ENCODE data around the gene NRG2.
A peak's percentile ranks its signal among the peaks of the same experiment; 100 is the strongest.

NRG2 gene

GRCh38 chr5:140076142-140076541 is 33.0 kb upstream of the NRG2 start:
- TF ChIP-seq, protein P1, sequence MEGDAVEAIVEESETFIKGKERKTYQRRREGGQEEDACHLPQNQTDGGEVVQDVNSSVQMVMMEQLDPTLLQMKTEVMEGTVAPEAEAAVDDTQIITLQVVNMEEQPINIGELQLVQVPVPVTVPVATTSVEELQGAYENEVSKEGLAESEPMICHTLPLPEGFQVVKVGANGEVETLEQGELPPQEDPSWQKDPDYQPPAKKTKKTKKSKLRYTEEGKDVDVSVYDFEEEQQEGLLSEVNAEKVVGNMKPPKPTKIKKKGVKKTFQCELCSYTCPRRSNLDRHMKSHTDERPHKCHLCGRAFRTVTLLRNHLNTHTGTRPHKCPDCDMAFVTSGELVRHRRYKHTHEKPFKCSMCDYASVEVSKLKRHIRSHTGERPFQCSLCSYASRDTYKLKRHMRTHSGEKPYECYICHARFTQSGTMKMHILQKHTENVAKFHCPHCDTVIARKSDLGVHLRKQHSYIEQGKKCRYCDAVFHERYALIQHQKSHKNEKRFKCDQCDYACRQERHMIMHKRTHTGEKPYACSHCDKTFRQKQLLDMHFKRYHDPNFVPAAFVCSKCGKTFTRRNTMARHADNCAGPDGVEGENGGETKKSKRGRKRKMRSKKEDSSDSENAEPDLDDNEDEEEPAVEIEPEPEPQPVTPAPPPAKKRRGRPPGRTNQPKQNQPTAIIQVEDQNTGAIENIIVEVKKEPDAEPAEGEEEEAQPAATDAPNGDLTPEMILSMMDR (IDR thresholded peaks at IDR 0.05; ENCODE audit: borderline replicate concordance, control extremely low read depth, extremely low read depth, insufficient read depth, missing control alignments) = no peak
- DNase-seq (ENCODE audit: low spot score) = no peak

GRCh38 chr5:140075371-140075770 is 32.3 kb upstream of the NRG2 start:
- DNase-seq (ENCODE audit: low spot score) = peak; percentile 21
- in situ Hi-C loops (cut with MboI; ENCODE audit: low sequenced_read_pairs, unreplicated experiment) = no loop called here
- TF ChIP-seq, protein P1 (IDR thresholded peaks at IDR 0.05; ENCODE audit: borderline replicate concordance, control extremely low read depth, extremely low read depth, insufficient read depth, missing control alignments) = no peak

More at GRCh38 chr5:140076142-140076541, 33.0 kb upstream of the NRG2 start:
- in situ Hi-C loops (cut with MboI; ENCODE audit: low sequenced_read_pairs, unreplicated experiment) = no loop called here

- in situ Hi-C loops (cut with MboI; ENCODE audit: low sequenced_read_pairs, unreplicated experiment) = loop anchor here (5.0 kb wide), 1 partner anchor 84 kb away; no protein-coding TSS in a partner anchor
- peak; percentile 45 for DNase-seq (ENCODE audit: low spot score)
Measured at GRCh38 chr5:140073296-140073695, 30.2 kb upstream of the NRG2 start.

DNA sequence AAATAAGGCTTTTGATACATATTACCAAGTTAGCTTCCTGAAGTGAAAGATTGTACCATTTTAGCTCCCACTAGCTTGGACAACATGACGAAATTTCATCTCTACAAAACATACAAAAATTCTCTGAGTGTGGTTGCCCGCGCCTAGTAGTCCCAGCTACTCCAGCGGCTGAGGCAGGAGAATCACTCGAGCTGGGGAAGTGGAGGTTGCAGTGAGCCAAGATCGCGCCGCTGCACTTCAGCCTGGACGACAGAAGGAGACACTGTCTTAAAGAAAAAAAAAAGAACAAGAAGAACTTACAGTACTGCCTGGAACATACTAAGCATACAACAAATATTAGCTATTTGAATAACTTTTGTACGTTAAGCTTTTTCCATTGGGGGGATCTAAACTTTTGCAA is 29.7 kb upstream of the NRG2 start:
- in situ Hi-C loops (cut with MboI; ENCODE audit: low sequenced_read_pairs, unreplicated experiment) = loop anchor here (5.0 kb wide), 1 partner anchor 84 kb away; no protein-coding TSS in a partner anchor
- TF ChIP-seq, protein P1 (IDR thresholded peaks at IDR 0.05; ENCODE audit: borderline replicate concordance, control extremely low read depth, extremely low read depth, insufficient read depth, missing control alignments) = no peak
- no peak for DNase-seq (ENCODE audit: low spot score)

More at GRCh38 chr5:140073296-140073695, 30.2 kb upstream of the NRG2 start:
- TF ChIP-seq, protein P1 (IDR thresholded peaks at IDR 0.05; ENCODE audit: borderline replicate concordance, control extremely low read depth, extremely low read depth, insufficient read depth, missing control alignments) = peak; percentile 55

- in situ Hi-C loops (cut with MboI; ENCODE audit: low sequenced_read_pairs, unreplicated experiment) = no loop called here
- no peak for DNase-seq (ENCODE audit: low spot score)
- TF ChIP-seq, protein P1 (IDR thresholded peaks at IDR 0.05; ENCODE audit: borderline replicate concordance, control extremely low read depth, extremely low read depth, insufficient read depth, missing control alignments) = no peak
Measured at GRCh38 chr5:140060816-140061215, 17.7 kb upstream of the NRG2 start.

DNA sequence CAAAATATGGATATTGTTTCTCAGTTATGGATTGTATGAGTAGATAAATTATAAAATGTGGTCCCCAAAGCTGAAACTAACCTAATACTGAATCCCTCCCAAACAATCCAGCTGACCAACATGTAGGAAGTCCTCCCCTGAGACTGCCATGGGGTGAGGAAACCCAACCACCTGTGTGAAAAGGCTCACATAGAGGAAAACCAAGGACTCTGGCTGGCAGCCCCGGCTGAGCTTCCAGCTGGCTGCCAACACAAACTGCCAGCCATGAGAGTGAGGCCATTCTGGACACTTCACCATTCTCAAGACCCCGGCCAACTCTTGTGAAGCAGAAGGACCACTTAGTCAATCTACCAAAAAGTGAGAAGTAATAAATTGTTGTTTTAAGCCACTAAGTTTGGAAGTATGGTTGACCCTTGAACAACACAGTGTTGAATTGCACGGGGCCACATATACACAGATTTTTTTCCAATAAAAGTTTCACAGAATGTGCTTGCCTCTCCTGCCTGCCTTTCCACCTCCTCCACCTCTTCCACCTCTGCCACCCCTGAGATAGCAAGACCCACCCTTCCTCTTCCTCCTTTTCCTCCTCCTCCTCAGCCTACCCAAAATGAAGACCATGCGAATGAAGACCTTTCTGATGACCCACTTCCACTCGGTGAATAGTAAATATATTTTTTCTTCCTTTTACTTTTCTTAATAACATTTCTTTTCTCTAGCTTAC is 15.3 kb upstream of the NRG2 start:
- in situ Hi-C loops (cut with MboI; ENCODE audit: low sequenced_read_pairs, unreplicated experiment) = no loop called here
- TF ChIP-seq, protein P1 (IDR thresholded peaks at IDR 0.05; ENCODE audit: borderline replicate concordance, control extremely low read depth, extremely low read depth, insufficient read depth, missing control alignments) = no peak
- DNase-seq (ENCODE audit: low spot score) = no peak

Measured in GM13976 (cell line).